SK-N-SH treated with all-trans-retinoic acid at 6 μM for 48 hours (cell line): Measurements from ENCODE around the gene LPP.

ENCODE experiments used
- ARNTL ChIP-seq: fragments of 450-650 bp; formaldehyde crosslinking; IDR thresholded peaks from 2 replicates; pipeline ENCODE4 v1.5.0; 2020; ENCODE audit warnings: low read depth, mild to moderate bottlenecking, moderate library complexity, borderline replicate concordance
- RARB ChIP-seq: fragments of 250-450 bp; sonication (Bioruptor Pico); IDR thresholded peaks from 2 replicates; pipeline ENCODE4 v1.8.0; 2021; ENCODE audit warnings: mild to moderate bottlenecking, moderate library complexity
- SNAI2 ChIP-seq: fragments of 250-450 bp; sonication (Bioruptor Pico); IDR thresholded peaks from 2 replicates; pipeline ENCODE4 v1.5.0; 2020; ENCODE audit warnings: mild to moderate bottlenecking, moderate library complexity
- ZFP3 ChIP-seq: fragments of 250-450 bp; sonication (Bioruptor Pico); IDR thresholded peaks from 2 replicates; pipeline ENCODE4 v1.5.0; 2020; ENCODE audit warnings: mild to moderate bottlenecking, moderate library complexity
- ZFP30 ChIP-seq: fragments of 450-650 bp; formaldehyde crosslinking; IDR thresholded peaks from 2 replicates; pipeline ENCODE4 v1.5.0; 2022; ENCODE audit warnings: mild to moderate bottlenecking, moderate library complexity
- TF ChIP-seq, protein P1 (sequence below): fragments of 250-450 bp; sonication (Bioruptor Pico); IDR thresholded peaks from 2 replicates; pipeline ENCODE4 v1.8.0; 2020; ENCODE audit warnings: mild to moderate bottlenecking, moderate library complexity, borderline replicate concordance
- TF ChIP-seq, protein P2 (sequence below): fragments of 250-450 bp; sonication (Bioruptor Pico); IDR thresholded peaks from 2 replicates; pipeline ENCODE4 v1.5.1; 2020; ENCODE audit warnings: low read depth, mild to moderate bottlenecking, moderate library complexity
- TF ChIP-seq, protein P3 (sequence below): fragments of 250-450 bp; sonication (Bioruptor Pico); IDR thresholded peaks from 2 replicates; pipeline ENCODE4 v1.8.0; 2021; ENCODE audit warnings: low read depth, mild to moderate bottlenecking, moderate library complexity, borderline replicate concordance

DNA sequence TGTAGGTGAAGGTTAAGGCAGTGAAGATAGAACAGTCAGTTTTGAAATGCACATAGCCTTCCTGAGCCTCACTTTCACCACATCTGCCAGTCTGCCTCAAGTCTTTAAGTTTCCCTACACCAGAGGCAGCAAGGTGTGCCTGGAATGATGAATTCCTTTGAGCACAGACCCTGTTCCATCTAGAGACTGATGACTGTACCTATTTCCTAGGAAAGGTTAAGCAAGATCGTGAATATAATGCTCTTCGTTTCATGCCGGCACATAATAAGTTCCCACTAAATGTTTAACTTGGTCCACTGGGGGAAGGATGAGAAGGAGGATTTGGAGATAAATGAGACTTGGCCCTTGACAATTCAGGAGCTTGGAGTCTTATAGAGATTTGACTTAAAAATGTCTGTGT lies 141.9 kb downstream of the LPP start:
- TF ChIP-seq SNAI2, result no peak
- TF ChIP-seq, protein P1, sequence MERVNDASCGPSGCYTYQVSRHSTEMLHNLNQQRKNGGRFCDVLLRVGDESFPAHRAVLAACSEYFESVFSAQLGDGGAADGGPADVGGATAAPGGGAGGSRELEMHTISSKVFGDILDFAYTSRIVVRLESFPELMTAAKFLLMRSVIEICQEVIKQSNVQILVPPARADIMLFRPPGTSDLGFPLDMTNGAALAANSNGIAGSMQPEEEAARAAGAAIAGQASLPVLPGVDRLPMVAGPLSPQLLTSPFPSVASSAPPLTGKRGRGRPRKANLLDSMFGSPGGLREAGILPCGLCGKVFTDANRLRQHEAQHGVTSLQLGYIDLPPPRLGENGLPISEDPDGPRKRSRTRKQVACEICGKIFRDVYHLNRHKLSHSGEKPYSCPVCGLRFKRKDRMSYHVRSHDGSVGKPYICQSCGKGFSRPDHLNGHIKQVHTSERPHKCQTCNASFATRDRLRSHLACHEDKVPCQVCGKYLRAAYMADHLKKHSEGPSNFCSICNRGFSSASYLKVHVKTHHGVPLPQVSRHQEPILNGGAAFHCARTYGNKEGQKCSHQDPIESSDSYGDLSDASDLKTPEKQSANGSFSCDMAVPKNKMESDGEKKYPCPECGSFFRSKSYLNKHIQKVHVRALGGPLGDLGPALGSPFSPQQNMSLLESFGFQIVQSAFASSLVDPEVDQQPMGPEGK (CRISPR knock-in tag), result no peak
- no peak for TF ChIP-seq ARNTL
- no peak for TF ChIP-seq ZFP30 (CRISPR knock-in tag)
- TF ChIP-seq, protein P2, sequence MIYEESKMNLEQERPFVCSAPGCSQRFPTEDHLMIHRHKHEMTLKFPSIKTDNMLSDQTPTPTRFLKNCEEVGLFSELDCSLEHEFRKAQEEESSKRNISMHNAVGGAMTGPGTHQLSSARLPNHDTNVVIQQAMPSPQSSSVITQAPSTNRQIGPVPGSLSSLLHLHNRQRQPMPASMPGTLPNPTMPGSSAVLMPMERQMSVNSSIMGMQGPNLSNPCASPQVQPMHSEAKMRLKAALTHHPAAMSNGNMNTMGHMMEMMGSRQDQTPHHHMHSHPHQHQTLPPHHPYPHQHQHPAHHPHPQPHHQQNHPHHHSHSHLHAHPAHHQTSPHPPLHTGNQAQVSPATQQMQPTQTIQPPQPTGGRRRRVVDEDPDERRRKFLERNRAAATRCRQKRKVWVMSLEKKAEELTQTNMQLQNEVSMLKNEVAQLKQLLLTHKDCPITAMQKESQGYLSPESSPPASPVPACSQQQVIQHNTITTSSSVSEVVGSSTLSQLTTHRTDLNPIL (CRISPR knock-in tag), result no peak
- no peak for TF ChIP-seq RARB
- TF ChIP-seq ZFP3, result no peak
- TF ChIP-seq, protein P3, sequence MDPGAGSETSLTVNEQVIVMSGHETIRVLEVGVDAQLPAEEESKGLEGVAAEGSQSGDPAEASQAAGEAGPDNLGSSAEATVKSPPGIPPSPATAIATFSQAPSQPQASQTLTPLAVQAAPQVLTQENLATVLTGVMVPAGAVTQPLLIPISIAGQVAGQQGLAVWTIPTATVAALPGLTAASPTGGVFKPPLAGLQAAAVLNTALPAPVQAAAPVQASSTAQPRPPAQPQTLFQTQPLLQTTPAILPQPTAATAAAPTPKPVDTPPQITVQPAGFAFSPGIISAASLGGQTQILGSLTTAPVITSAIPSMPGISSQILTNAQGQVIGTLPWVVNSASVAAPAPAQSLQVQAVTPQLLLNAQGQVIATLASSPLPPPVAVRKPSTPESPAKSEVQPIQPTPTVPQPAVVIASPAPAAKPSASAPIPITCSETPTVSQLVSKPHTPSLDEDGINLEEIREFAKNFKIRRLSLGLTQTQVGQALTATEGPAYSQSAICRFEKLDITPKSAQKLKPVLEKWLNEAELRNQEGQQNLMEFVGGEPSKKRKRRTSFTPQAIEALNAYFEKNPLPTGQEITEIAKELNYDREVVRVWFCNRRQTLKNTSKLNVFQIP (CRISPR knock-in tag), result no peak
